ENCODE results near the gene SUPT5H. TPM values are rescaled to one million over a fixed set of nuclear protein-coding genes. Genes with fewer than 3 reads are reported as not detected.

The SUPT5H gene
- total and polyA plus RNA-seq, 2 of the 13 experiments (the other 11 are each of a cell fraction or from before 2014, with no cell fraction given): 48.2 to 51.7 TPM

DNA sequence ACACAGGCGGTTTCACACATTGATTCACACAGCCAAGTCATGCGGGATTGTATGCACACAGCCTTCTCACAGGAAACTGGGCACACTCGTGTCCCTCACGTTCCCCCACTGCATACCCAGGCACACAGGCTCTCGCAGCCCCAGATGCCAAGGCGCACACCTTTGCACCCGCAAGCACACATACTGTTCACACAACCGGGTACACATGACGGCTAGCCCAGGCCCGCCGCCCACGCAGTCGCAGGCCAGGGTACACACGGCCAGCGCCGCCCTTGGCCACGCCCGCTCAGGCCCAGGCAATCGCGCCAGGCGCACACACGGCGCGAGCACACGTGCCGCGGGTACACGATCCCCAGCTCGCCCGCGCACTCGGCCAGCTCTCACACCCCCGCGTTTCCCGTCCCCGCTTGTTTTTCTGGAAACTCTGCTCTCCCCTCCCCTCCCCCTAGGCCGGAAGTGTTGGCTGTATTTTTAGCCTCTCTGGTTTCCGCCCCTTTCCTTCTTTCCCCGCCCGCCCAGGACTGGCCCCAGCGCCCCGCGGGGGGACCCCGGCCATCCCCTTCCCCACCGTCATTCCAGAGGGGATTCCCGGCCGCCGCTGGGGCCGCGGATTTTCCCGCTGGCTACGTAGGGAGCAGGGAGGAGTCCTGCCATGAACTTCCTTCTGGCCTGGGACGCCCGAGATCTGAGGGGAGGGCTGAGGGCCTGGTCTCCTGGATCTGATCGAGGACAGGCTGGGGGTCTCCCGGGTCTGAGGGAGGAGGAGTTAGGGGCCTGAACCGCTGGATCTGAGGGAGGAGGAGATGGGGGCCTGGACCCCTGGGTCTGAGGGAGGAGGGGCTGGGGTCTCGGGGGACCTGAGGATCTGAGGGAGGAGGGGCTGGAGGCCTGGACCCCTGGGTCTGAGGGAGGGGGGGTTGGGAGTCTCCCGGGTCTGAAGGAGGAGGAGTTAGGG, 42.8 kb upstream of the SUPT5H start (continued):
- TF ChIP-seq ZNF430 (CRISPR knock-in tag; IDR thresholded peaks at IDR 0.05) (no peak), BCL6 (CRISPR knock-in tag; IDR thresholded peaks at IDR 0.05) (no peak), ZNF510 (CRISPR knock-in tag; IDR thresholded peaks at IDR 0.05; ENCODE audit: low read depth) (no peak), ZNF660 (CRISPR knock-in tag; IDR thresholded peaks at IDR 0.05; ENCODE audit: borderline replicate concordance, low read depth) (no peak), ISL2 (CRISPR knock-in tag; IDR thresholded peaks at IDR 0.05) (no peak), BHLHE40 (IDR thresholded peaks at IDR 0.05; ENCODE audit: low read length) (0 out of 2 replicates have a peak, but pooled peaks have one; percentile 19), ZNF788 (CRISPR knock-in tag; IDR thresholded peaks at IDR 0.05; ENCODE audit: borderline replicate concordance) (no peak), ZNF605 (CRISPR knock-in tag; IDR thresholded peaks at IDR 0.05) (no peak), HNRNPLL (IDR thresholded peaks at IDR 0.05; ENCODE audit: low read depth, low read length, poor library complexity, severe bottlenecking) (no peak), ZNF670 (CRISPR knock-in tag; IDR thresholded peaks at IDR 0.05; ENCODE audit: borderline replicate concordance) (no peak), SATB2 (CRISPR knock-in tag; IDR thresholded peaks at IDR 0.05) (no peak), SSRP1 (CRISPR knock-in tag; IDR thresholded peaks at IDR 0.05) (no peak), ZSCAN22 (CRISPR knock-in tag; IDR thresholded peaks at IDR 0.05) (0 out of 2 replicates have a peak, but pooled peaks have one; percentile 40), ZSCAN21 (CRISPR knock-in tag; IDR thresholded peaks at IDR 0.05; ENCODE audit: borderline replicate concordance) (no peak), DPF2 (CRISPR knock-in tag; IDR thresholded peaks at IDR 0.05; ENCODE audit: borderline replicate concordance, low read depth) (no peak), ZNF768 (CRISPR knock-in tag; IDR thresholded peaks at IDR 0.05) (peak; percentile 10; the same call in 1 of the 2 replicates), MIER3 (CRISPR knock-in tag; IDR thresholded peaks at IDR 0.05; ENCODE audit: borderline replicate concordance) (no peak), ZNF780A (CRISPR knock-in tag; IDR thresholded peaks at IDR 0.05) (no peak), ZNF564 (CRISPR knock-in tag; IDR thresholded peaks at IDR 0.05) (no peak), JDP2 (CRISPR knock-in tag; IDR thresholded peaks at IDR 0.05; ENCODE audit: borderline replicate concordance) (no peak)
- TF ChIP-seq, protein P1, sequence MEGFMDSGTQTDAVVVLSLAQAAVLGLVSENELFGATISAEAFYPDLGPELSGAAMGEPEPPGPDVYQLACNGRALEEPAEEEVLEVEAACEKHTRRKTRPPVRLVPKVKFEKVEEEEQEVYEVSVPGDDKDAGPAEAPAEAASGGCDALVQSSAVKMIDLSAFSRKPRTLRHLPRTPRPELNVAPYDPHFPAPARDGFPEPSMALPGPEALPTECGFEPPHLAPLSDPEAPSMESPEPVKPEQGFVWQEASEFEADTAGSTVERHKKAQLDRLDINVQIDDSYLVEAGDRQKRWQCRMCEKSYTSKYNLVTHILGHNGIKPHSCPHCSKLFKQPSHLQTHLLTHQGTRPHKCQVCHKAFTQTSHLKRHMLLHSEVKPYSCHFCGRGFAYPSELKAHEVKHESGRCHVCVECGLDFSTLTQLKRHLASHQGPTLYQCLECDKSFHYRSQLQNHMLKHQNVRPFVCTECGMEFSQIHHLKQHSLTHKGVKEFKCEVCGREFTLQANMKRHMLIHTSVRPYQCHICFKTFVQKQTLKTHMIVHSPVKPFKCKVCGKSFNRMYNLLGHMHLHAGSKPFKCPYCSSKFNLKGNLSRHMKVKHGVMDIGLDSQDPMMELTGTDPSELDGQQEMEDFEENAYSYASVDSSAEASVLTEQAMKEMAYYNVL (CRISPR knock-in tag; IDR thresholded peaks at IDR 0.05; ENCODE audit: borderline replicate concordance): no peak
- TF ChIP-seq, protein P2, sequence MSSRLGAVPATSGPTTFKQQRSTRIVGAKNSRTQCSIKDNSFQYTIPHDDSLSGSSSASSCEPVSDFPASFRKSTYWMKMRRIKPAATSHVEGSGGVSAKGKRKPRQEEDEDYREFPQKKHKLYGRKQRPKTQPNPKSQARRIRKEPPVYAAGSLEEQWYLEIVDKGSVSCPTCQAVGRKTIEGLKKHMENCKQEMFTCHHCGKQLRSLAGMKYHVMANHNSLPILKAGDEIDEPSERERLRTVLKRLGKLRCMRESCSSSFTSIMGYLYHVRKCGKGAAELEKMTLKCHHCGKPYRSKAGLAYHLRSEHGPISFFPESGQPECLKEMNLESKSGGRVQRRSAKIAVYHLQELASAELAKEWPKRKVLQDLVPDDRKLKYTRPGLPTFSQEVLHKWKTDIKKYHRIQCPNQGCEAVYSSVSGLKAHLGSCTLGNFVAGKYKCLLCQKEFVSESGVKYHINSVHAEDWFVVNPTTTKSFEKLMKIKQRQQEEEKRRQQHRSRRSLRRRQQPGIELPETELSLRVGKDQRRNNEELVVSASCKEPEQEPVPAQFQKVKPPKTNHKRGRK (CRISPR knock-in tag; IDR thresholded peaks at IDR 0.05): no peak
- TF ChIP-seq, protein P3, sequence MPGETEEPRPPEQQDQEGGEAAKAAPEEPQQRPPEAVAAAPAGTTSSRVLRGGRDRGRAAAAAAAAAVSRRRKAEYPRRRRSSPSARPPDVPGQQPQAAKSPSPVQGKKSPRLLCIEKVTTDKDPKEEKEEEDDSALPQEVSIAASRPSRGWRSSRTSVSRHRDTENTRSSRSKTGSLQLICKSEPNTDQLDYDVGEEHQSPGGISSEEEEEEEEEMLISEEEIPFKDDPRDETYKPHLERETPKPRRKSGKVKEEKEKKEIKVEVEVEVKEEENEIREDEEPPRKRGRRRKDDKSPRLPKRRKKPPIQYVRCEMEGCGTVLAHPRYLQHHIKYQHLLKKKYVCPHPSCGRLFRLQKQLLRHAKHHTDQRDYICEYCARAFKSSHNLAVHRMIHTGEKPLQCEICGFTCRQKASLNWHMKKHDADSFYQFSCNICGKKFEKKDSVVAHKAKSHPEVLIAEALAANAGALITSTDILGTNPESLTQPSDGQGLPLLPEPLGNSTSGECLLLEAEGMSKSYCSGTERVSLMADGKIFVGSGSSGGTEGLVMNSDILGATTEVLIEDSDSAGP (CRISPR knock-in tag; IDR thresholded peaks at IDR 0.05; ENCODE audit: borderline replicate concordance): no peak
- TF ChIP-seq, protein P4, sequence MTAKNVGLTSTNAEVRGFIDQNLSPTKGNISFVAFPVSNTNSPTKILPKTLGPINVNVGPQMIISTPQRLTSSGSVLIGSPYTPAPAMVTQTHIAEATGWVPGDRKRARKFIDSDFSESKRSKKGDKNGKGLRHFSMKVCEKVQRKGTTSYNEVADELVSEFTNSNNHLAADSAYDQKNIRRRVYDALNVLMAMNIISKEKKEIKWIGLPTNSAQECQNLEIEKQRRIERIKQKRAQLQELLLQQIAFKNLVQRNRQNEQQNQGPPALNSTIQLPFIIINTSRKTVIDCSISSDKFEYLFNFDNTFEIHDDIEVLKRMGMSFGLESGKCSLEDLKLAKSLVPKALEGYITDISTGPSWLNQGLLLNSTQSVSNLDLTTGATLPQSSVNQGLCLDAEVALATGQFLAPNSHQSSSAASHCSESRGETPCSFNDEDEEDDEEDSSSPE (CRISPR knock-in tag; IDR thresholded peaks at IDR 0.05): no peak
